IMR-90 (cell line): ENCODE data around the gene SRMS.

Experiments
- CEBPB ChIP-seq: IDR thresholded peaks from 2 replicates; pipeline ENCODE4 v1.6.1; 2012; ENCODE audit warnings: low read depth, low read length, improper control_type of control experiment
- MAFK ChIP-seq: IDR thresholded peaks from 2 replicates; pipeline ENCODE4 v1.6.1; 2012; ENCODE audit warnings: low read depth, low read length, improper control_type of control experiment
- MAZ ChIP-seq: IDR thresholded peaks from 2 replicates; pipeline ENCODE4 v1.6.1; 2012; ENCODE audit warnings: low read depth, mild to moderate bottlenecking, low read length, improper control_type of control experiment, moderate library complexity, borderline replicate concordance
- TF ChIP-seq, protein P1 (sequence below): conservative IDR thresholded peaks from 2 replicates; pipeline ENCODE4 v1.5.1; 2012; ENCODE audit warnings: mild to moderate bottlenecking, low read depth, low read length, improper control_type of control experiment

DNA sequence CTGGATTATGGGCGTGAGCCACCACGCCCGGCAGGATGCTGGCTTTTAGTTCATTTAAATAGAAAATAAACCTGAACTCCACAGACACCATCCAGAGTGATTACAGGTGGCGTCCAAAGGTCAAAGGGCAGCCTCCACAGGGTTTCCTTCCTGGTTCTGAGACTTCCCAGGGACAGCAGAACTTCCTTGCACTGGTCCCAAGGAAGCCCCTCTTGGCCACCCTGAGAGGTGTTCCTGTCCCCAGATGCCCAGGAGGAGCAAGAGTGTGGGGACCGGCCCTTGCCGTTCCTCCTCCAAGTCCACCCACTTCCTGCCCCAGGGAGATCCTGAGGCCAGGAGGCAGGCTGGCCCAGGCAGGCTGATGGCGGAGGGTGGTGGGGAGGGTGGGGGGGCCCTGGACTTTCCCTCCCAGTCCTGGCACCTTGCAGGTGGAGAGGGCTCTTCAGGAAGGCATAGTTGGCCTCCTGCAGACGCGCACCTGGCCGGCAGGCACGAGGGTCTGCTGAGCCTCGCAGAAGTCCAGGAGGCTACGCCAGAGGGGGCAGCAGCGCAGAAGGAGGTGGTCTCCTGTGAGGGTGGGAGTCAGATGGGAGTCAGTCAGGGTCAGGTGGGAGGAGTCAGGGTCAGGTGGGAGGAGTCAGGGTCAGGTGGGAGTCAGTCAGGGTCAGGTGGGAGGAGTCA lies 11.4 kb upstream of the SRMS start:
- TF ChIP-seq, protein P1, sequence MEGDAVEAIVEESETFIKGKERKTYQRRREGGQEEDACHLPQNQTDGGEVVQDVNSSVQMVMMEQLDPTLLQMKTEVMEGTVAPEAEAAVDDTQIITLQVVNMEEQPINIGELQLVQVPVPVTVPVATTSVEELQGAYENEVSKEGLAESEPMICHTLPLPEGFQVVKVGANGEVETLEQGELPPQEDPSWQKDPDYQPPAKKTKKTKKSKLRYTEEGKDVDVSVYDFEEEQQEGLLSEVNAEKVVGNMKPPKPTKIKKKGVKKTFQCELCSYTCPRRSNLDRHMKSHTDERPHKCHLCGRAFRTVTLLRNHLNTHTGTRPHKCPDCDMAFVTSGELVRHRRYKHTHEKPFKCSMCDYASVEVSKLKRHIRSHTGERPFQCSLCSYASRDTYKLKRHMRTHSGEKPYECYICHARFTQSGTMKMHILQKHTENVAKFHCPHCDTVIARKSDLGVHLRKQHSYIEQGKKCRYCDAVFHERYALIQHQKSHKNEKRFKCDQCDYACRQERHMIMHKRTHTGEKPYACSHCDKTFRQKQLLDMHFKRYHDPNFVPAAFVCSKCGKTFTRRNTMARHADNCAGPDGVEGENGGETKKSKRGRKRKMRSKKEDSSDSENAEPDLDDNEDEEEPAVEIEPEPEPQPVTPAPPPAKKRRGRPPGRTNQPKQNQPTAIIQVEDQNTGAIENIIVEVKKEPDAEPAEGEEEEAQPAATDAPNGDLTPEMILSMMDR = no peak
- TF ChIP-seq CEBPB = no peak
- TF ChIP-seq MAFK = no peak
- TF ChIP-seq MAZ = no peak
